Left kidney (tissue), 2 donors: ENCODE results near the gene RGMA. TPM values are rescaled to one million over a fixed set of nuclear protein-coding genes. Genes with fewer than 3 reads are reported as not detected.
"Not testable (repeated sequence)": the region's sequence is repeated elsewhere in the genome, so short reads cannot be mapped to it uniquely, and the experiment has no call there.

Source experiments
- DNase-seq: peaks from one replicate; pipeline ENCODE4 v3.0.0-alpha.2; 2013
- polyA plus RNA-seq: library from polyadenylated mRNA; unstranded; fragments of 120-200 nt; gene quantifications from one replicate; pipeline ENCODE4 v1.2.1, GENCODE V29; 2013; ENCODE audit not compliant: insufficient read length

Gene RGMA
- polyA plus RNA-seq, 1 donor, result 7.9 TPM

GRCh38 chr15:93049914-93050578 lies 39.0 kb downstream of the RGMA start:
- DNase-seq, result no peak

DNA sequence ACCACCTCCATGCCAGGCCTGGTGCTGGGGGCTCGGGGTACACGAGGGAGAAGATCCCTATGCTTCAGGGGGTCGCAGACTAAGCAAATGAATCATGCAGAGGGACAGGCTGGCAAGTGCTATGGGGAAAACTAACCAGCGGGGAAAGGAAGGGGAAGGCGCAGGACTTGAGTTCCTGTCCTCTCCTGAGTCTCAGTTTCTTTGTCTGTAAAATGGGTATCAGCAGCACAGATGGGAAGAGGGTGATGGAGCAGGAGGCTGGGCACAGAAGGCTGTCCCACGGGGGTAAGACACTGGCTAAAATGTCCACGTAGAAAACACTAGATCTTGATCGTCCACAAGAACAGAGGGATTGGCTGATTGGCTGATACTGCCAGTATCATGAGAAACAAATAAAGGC lies 39.8 kb downstream of the RGMA start:
- DNase-seq, result no peak

DNA sequence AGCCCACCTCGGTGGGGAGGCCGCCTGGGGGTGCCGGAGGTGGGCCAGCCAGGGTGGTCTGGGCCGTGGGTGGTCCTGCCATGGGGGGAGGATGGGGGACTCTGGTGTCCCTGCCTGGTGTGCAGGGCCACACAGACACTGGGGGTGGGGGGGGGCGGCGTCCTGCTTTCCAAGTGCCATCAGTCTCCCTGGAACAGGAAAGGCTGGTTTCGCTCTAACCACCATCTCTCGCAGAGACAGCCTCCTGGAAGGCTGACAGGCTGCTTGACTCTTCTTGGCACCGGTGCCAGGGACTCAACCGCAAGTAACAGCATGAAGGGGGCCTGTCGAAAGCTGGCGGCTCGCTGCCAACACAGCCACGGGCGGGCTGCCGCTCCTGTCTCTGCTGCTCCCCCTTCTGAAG lies 40.3 kb downstream of the RGMA start:
- DNase-seq, result no peak

GRCh38 chr15:93048426-93048721 lies 40.6 kb downstream of the RGMA start:
- no peak for DNase-seq

GRCh38 chr15:93047621-93048425 lies 41.2 kb downstream of the RGMA start:
- DNase-seq, result no peak

- DNase-seq, result no peak
Observed at GRCh38 chr15:93046721-93047120, 42.3 kb downstream of the RGMA start.

DNA sequence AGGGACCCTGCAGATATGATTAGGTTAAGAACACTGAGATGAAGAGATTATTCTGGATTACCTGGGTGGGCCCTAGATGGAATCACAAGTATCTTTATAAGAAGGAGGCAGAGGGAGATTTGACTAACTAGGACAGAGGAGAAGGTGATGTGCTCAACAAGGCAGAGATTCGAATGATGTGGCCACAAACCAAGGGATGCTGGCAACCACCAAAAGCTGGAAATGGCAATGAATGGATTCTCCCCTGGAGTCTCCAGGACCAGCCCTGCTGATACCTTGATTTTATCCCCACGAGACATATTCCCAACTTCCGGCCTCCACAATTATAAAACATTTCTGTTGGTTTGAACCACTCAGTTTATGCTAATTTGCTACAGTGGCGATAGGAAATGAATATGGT lies 42.9 kb downstream of the RGMA start:
- no peak for DNase-seq

- DNase-seq, result no peak
Observed at GRCh38 chr15:93045191-93045785, 43.7 kb downstream of the RGMA start.

- no peak for DNase-seq
Observed at GRCh38 chr15:93044301-93045190, 44.5 kb downstream of the RGMA start.

GRCh38 chr15:93043621-93044300 lies 45.2 kb downstream of the RGMA start:
- no peak for DNase-seq

DNA sequence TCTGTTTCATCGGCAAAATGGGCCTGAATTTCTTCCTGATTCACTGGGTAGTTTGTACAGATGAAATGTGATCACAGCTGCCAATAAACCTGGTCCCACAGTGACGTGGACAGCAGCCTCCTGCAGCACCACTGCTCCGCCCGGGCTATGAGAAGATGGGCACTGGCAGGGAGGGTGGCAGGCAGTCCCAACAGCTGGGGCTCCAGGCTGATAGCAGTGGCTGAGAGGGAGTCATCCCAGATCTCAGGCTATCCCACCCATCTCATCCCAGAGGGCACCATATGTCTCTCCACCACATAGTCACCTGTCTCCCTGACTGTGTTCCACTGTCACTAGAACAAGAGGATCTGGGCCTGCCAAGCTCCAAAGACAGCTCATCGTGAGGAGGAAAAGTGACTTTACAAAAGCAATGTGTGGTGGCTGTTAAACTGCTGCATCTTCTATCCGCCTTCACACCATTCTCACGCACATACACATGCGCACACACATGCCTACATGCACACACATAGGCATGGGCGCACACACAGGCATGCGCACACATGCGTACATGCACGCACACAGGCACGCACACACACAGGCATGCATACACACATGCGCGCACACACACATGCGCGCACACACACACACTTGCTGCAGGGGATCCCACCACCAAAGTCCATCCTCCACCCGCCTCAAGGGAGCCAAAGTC lies 46.2 kb downstream of the RGMA start:
- no peak for DNase-seq

DNA sequence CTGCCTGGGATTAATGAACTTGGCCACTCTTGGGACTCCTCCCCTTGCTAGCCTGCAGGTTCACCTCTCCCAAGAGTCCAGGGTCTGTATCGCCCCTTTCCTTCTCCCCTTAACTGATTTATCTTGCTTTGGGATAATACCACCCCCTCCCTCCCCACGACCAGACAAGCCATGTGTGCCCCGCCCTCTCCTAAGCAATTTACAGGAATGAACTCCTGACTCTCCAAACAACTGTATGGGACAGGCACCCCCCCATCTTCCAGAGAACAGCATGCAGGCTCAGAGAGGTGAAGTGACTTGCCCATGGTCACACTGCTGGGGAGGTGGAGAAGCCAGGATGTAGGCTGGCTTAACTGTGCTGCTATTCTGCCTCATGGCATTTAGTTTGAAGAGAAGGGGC lies 46.8 kb downstream of the RGMA start:
- no peak for DNase-seq

- no peak for DNase-seq
Observed at GRCh38 chr15:93041159-93041547, 47.9 kb downstream of the RGMA start.

- no peak for DNase-seq
Observed at GRCh38 chr15:93040288-93041158, 48.5 kb downstream of the RGMA start.

GRCh38 chr15:93039562-93040287 lies 49.3 kb downstream of the RGMA start:
- DNase-seq, result not testable (repeated sequence)

DNA sequence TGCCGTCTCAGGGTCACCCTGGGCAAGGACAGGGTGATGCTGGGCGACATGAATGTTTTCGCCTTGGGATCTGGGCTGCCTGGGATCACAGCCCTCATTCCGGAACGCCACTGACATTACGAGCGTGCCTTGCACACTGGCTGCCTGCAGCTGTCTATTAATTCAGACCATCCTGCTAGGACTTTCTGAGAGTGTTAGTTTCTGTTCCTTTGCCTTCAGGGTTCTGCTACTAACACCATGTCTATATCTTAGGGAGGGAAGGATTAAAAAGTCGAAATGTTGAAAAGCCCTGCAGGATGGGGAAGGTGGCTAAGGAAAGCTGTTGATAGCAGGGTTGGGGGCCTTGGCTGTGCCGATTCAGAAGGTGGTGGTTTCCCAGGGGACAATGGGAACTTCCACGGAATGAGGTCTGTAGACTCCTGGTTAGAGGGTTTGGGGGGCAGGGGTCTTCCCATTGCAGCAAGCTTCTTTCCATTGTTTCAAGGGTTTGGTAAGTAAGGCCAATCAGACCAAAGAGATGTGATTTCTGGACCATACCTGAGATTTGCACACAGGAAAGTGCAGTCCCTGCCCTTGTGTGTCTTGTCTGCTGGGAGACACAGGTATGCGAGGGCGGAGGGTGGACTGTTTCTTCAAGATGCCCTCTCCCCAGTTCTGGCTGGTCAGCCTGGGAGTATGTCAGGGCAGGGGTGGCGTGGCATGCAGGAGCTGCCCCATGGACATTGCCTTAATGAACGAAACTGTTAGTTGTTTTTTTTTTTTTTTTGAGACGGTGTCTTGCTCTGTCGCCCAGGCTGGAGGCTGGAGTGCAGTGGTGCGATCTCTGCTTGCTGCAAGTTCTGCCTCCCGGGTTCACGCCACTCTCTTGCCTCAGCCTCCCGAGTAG lies 50.9 kb downstream of the RGMA start:
- no peak for DNase-seq

GRCh38 chr15:93036951-93037819 lies 51.8 kb downstream of the RGMA start:
- no peak for DNase-seq
